GM12878 (cell line): ENCODE results near the gene SARS2. TPM values are rescaled to one million over a fixed set of nuclear protein-coding genes. Genes with fewer than 3 reads are reported as not detected.
A peak's percentile ranks its signal among the peaks of the same experiment; 100 is the strongest.

Experiments
- ATAC-seq: fragments of 200-7000 bp; cut with Tn5 transposase; 3 replicates; pipeline ENCODE4 v1.9.1; 2020; ENCODE audit warnings: mild to moderate bottlenecking, moderate library complexity
- BruUV-seq: library from RNA; stranded (reverse); fragments of 400-500 nt; replicated peaks from 2 replicates; lab custom pipeline; 2021; lab: Mats Ljungman, UMichigan
- CTCF ChIA-PET: fragments of 300-600 bp; sonication (Branson Sonifier 250); formaldehyde crosslinking; extraction: SDS; loops from one replicate; lab custom pipeline; 2021; ENCODE audit warnings: inconsistent platforms; lab: Yijun Ruan, JAX
- POLR2A ChIA-PET: fragments of 350-600 bp; formaldehyde crosslinking; extraction: SDS; loops from one replicate; lab custom pipeline; 2021; ENCODE audit warnings: inconsistent platforms; lab: Charles Lee
- RAD21 ChIA-PET: fragments of 300-600 bp; sonication (Branson Sonifier 250); formaldehyde crosslinking; loops from one replicate; lab custom pipeline; 2023; ENCODE audit warnings: antibody characterized with exemption; ENCODE audit not compliant: unreplicated experiment; lab: Charles Lee
- SMC1A ChIA-PET: fragments of 300-600 bp; sonication (Branson Sonifier 250); formaldehyde crosslinking; loops from one replicate; lab custom pipeline; 2023; ENCODE audit not compliant: unreplicated experiment, uncharacterized antibody; lab: Charles Lee
- DNase-seq: peaks from one replicate; pipeline ENCODE4 v3.0.0-alpha.2; 2011; ENCODE audit warnings: low read depth, low spot score
- FAIRE-seq: peaks from 3 replicates; lab custom pipeline; 2011; peaks lifted over from hg19 to GRCh38; lab: Jason Lieb, UNC
- H2AFZ ChIP-seq: 2 replicates; pipeline ENCODE4 v1.6.0; 2011; ENCODE audit warnings: low read depth, low read length, control low read depth; ENCODE audit not compliant: control insufficient read depth
- H3K27ac ChIP-seq: 2 replicates; pipeline ENCODE4 v1.5.1; 2011; ENCODE audit warnings: control low read depth; ENCODE audit not compliant: control insufficient read depth, insufficient read depth
- H3K27me3 ChIP-seq, 2 experiments: replicated peaks in 1 of 2; 2 replicates each; pipeline versions ENCODE4 v1.6.0 to v1.6.1; 2011; ENCODE audit warnings: low read length in 1 of 2; ENCODE audit not compliant: control insufficient read depth in 2 of 2, insufficient read depth in 2 of 2
- H3K36me3 ChIP-seq, 2 experiments: 2 replicates each; pipeline ENCODE4 v1.5.1; 2011; ENCODE audit warnings: low read length in 1 of 2; ENCODE audit not compliant: control insufficient read depth in 2 of 2, insufficient read depth in 2 of 2
- H3K4me1 ChIP-seq: 2 replicates; pipeline ENCODE4 v1.6.1; 2011; ENCODE audit warnings: mild to moderate bottlenecking, low read length, moderate library complexity, mixed read lengths; ENCODE audit not compliant: control insufficient read depth, insufficient read depth
- H3K4me2 ChIP-seq: 2 replicates; pipeline ENCODE4 v1.6.0; 2011; ENCODE audit warnings: control low read depth; ENCODE audit not compliant: control insufficient read depth, insufficient read depth
- H3K4me3 ChIP-seq: fragments of 200-600 bp; sonication (generic); 2 replicates; pipeline ENCODE4 v1.5.1; 2016
- H3K79me2 ChIP-seq: 2 replicates; pipeline ENCODE4 v1.6.0; 2011; ENCODE audit warnings: low read length; ENCODE audit not compliant: control insufficient read depth, insufficient read depth
- H3K9ac ChIP-seq: 2 replicates; pipeline ENCODE4 v1.8.0; 2011; ENCODE audit warnings: low read length, control low read depth, mixed read lengths; ENCODE audit not compliant: control insufficient read depth, insufficient read depth
- H3K9me3 ChIP-seq: replicated peaks from 3 replicates; pipeline ENCODE4 v1.5.1; 2011; ENCODE audit warnings: mild to moderate bottlenecking, low read length; ENCODE audit not compliant: control insufficient read depth, insufficient read depth
- H4K20me1 ChIP-seq: 2 replicates; pipeline ENCODE4 v1.6.0; 2011; ENCODE audit not compliant: control insufficient read depth, insufficient read depth
- GATAD2B ChIP-seq: fragments of 450-650 bp; conservative IDR thresholded peaks from 2 replicates; pipeline ENCODE4 v1.6.1; 2017; ENCODE audit warnings: low read depth, mild to moderate bottlenecking, moderate library complexity
- SMARCA5 ChIP-seq: fragments of 450-650 bp; IDR thresholded peaks from 2 replicates; pipeline ENCODE4 v1.6.1; 2017; ENCODE audit warnings: mild to moderate bottlenecking
- WGBS: methylation state at CpG from one replicate; pipeline ENCODE4 v1.1.6; 2016; ENCODE audit warnings: low lambda C conversion rate; ENCODE audit not compliant: insufficient replicate concordance, insufficient coverage; ENCODE audit errors: missing lambda C conversion rate; 5-methylcytosine and 5-hydroxymethylcytosine counted together
- in situ Hi-C: fragments of 300-500 bp; cut with MboI; formaldehyde crosslinking; loops from 9 replicates; pipeline ENCODE4 v1.14.3; 2018; ENCODE audit warnings: mixed read lengths
- intact Hi-C: fragments of 100-400 bp; cut with micrococcal nuclease; formaldehyde crosslinking; loops from one replicate; pipeline ENCODE4 v1.14.2; 2022; ENCODE audit not compliant: unreplicated experiment
- polyA plus RNA-seq, 11 experiments: library from polyadenylated mRNA; depleted of rRNA in 4 of 11; unstranded in 6 of 11; stranded (reverse) in 5 of 11; fragments of >200 nt; fragmentation: Nextera tagmentation in 4 of 11; fragmentation: Illumina TruSeq in 1 of 11; extraction: Ambion mirVana in 4 of 11; extraction: Trizol in 1 of 11; gene quantifications; 1 replicate in 1 of 11; 2 replicates in 10 of 11; pipeline versions ENCODE4 v1.2.1 to v1.2.3, GENCODE V29; 2011 to 2016; ENCODE audit warnings: inconsistent platforms in 2 of 11, missing spikeins in 2 of 11, low read depth in 1 of 11
- total RNA-seq, 4 experiments: library from RNA; depleted of rRNA in 3 of 4; stranded (reverse); fragments of >200 nt in 3 of 4; fragmentation: Illumina TruSeq in 1 of 4; extraction: Trizol in 1 of 4; gene quantifications; 2 replicates each; pipeline versions ENCODE4 v1.2.1 to v1.2.3, GENCODE V29; 2013 to 2021
- TF ChIP-seq, protein P1 (sequence below): fragments of 450-650 bp; formaldehyde crosslinking; IDR thresholded peaks from 2 replicates; pipeline ENCODE4 v1.4.0; 2020; ENCODE audit warnings: mild to moderate bottlenecking, moderate library complexity
- TF ChIP-seq, protein P2 (sequence below): fragments of 450-650 bp; IDR thresholded peaks from 2 replicates; pipeline ENCODE4 v1.6.1; 2016; ENCODE audit warnings: mild to moderate bottlenecking, moderate library complexity, borderline replicate concordance

The SARS2 gene
- total and polyA plus RNA-seq, 10 of the 15 experiments (the other 5 are each of a cell fraction or from before 2014, with no cell fraction given), result 2.6 to 50.3 (median 27.5) TPM

DNA sequence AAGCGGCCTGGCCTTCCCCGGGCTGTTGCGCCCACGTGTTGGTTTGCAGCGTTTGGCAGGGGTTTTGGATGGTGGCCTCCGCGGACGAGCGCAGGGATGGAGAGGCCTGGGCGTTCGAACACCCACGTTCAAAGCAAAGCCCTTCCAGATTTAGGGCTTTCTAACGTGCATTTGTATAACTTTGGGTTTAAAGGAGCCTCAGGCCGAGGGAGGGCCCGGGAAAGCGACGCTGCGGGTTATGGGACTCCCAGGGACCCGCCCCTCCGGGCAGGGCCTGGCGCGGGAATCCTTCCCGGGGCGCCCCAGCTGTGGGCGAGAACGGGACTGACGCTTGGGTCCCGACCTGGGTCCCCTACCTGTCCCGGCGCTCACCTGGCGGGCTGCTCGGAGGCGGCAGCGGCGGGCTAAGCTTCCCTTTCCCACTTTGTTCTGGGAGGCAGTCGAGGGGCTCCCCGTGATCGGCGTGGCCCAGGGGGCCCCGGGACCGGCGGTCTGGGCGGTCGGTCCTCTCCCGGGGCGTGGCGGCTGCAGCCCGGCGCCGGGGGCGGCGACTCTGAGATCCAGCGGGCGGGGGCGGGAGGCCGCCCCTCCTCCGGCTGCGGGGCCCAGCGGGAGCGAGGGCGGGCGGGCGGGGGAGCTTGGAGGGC is 44.8 kb upstream of the SARS2 start, which contains the start of gene FBXO17 (continued):
- TF ChIP-seq SMARCA5, result peak; percentile 32; the same call in 1 of the 2 replicates
- peak; percentile 56; the same call in 1 of the 2 replicates for TF ChIP-seq GATAD2B

DNA sequence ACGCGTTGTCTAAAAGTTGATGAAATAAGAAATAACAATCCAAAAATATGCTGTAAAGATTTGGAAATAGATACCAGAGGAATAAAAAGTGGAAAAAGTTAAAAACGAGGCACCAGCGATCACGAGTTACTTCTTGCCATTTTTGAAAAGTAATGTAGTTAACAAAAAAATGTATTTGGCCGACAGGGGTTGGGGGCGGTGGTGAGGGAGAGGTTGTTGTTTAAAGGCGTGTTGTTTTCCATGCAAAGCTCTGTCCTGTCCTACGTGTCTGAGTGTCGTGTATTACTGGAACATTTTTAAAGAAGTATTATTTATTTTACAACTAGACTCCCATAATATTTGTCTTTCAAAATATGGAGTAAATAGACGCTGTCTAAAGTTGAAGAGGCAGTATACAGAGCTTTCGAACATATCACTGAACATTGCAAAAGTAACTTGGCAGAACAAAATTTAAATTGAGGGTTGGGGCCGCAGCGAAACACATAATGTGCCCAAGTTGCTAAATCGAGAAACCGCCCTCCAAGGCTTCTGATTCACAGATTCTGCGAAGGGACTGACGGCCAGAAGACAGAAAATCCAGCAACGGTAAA is 44.2 kb upstream of the SARS2 start:
- RAD21 ChIA-PET, result interaction anchor here (0.6 to 2.0 kb wide), 5 partner anchors 8 to 56 kb away, joined by 3 to 8 read pairs (median 3); no protein-coding TSS in a partner anchor
- CTCF ChIA-PET, result interaction anchor here (1.2 to 4.0 kb wide), 6 partner anchors 11 to 77 kb away, joined by 3 to 28 read pairs (median 8); no protein-coding TSS in a partner anchor
- H2AFZ ChIP-seq, result no peak overlapping the region
- intact Hi-C loops, result loop anchor here (5.0 to 10.0 kb wide), 2 partner anchors 48 to 430 kb away; partner anchors contain the start of gene ZFP36
- FAIRE-seq (no peak), ATAC-seq (no peak), DNase-seq (no peak)
- no peaks in the 10 kb centered on the region for H3K9me3 ChIP-seq
- no peaks in the 10 kb centered on the region for H3K79me2 ChIP-seq
- in situ Hi-C loops, result no loop called here
- H3K27ac ChIP-seq, result no peak overlapping the region
- no peaks in the 10 kb centered on the region for H4K20me1 ChIP-seq
- TF ChIP-seq, protein P1, sequence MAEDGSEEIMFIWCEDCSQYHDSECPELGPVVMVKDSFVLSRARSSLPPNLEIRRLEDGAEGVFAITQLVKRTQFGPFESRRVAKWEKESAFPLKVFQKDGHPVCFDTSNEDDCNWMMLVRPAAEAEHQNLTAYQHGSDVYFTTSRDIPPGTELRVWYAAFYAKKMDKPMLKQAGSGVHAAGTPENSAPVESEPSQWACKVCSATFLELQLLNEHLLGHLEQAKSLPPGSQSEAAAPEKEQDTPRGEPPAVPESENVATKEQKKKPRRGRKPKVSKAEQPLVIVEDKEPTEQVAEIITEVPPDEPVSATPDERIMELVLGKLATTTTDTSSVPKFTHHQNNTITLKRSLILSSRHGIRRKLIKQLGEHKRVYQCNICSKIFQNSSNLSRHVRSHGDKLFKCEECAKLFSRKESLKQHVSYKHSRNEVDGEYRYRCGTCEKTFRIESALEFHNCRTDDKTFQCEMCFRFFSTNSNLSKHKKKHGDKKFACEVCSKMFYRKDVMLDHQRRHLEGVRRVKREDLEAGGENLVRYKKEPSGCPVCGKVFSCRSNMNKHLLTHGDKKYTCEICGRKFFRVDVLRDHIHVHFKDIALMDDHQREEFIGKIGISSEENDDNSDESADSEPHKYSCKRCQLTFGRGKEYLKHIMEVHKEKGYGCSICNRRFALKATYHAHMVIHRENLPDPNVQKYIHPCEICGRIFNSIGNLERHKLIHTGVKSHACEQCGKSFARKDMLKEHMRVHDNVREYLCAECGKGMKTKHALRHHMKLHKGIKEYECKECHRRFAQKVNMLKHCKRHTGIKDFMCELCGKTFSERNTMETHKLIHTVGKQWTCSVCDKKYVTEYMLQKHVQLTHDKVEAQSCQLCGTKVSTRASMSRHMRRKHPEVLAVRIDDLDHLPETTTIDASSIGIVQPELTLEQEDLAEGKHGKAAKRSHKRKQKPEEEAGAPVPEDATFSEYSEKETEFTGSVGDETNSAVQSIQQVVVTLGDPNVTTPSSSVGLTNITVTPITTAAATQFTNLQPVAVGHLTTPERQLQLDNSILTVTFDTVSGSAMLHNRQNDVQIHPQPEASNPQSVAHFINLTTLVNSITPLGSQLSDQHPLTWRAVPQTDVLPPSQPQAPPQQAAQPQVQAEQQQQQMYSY (CRISPR knock-in tag), result no peak
- TF ChIP-seq, protein P2, sequence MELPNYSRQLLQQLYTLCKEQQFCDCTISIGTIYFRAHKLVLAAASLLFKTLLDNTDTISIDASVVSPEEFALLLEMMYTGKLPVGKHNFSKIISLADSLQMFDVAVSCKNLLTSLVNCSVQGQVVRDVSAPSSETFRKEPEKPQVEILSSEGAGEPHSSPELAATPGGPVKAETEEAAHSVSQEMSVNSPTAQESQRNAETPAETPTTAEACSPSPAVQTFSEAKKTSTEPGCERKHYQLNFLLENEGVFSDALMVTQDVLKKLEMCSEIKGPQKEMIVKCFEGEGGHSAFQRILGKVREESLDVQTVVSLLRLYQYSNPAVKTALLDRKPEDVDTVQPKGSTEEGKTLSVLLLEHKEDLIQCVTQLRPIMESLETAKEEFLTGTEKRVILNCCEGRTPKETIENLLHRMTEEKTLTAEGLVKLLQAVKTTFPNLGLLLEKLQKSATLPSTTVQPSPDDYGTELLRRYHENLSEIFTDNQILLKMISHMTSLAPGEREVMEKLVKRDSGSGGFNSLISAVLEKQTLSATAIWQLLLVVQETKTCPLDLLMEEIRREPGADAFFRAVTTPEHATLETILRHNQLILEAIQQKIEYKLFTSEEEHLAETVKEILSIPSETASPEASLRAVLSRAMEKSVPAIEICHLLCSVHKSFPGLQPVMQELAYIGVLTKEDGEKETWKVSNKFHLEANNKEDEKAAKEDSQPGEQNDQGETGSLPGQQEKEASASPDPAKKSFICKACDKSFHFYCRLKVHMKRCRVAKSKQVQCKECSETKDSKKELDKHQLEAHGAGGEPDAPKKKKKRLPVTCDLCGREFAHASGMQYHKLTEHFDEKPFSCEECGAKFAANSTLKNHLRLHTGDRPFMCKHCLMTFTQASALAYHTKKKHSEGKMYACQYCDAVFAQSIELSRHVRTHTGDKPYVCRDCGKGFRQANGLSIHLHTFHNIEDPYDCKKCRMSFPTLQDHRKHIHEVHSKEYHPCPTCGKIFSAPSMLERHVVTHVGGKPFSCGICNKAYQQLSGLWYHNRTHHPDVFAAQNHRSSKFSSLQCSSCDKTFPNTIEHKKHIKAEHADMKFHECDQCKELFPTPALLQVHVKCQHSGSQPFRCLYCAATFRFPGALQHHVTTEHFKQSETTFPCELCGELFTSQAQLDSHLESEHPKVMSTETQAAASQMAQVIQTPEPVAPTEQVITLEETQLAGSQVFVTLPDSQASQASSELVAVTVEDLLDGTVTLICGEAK, result 0 out of 2 replicates have a peak, but pooled peaks have one; percentile 40
- H3K4me3 ChIP-seq, result no peak overlapping the region
- H3K27me3 ChIP-seq, result peaks cover 0 to 3% of the 10 kb centered on the region in 2 experiments; a peak in 2 of 4 replicates
- WGBS, result 43% methylated on average over 19 of the region's 19 CpGs
- H3K9ac ChIP-seq, result no peak overlapping the region
- POLR2A ChIA-PET, result interaction anchor here (1.0 to 1.1 kb wide), 2 partner anchors 110 to 126 kb away, joined by 4 read pairs; no protein-coding TSS in a partner anchor
- TSS peak; percentile 82 for BruUV-seq
- H3K4me1 ChIP-seq, result peaks cover 21% of the 10 kb centered on the region
- no peak overlapping the region for H3K4me2 ChIP-seq
- H3K36me3 ChIP-seq, result no peaks in the 10 kb centered on the region
- SMC1A ChIA-PET, result interaction anchor here (0.8 to 1.3 kb wide), 2 partner anchors 30 to 63 kb away, joined by 3 read pairs; no protein-coding TSS in a partner anchor
